H9 (cell line): ENCODE data around the gene PCDHGA6. TPM values are rescaled to one million over a fixed set of nuclear protein-coding genes. Genes with fewer than 3 reads are reported as not detected.

Source experiments
- DNase-seq: peaks from one replicate; pipeline ENCODE4 v3.0.0-alpha.2; 2017
- H2AFZ ChIP-seq: one replicate; pipeline ENCODE4 v1.6.1; 2013; ENCODE audit warnings: mild to moderate bottlenecking, low read length, control low read depth, moderate library complexity
- H2AK5ac ChIP-seq: 2 replicates; pipeline ENCODE4 v1.6.1; 2013; ENCODE audit warnings: low read length, control low read depth, mixed read lengths; ENCODE audit not compliant: insufficient read length
- H2BK120ac ChIP-seq: one replicate; pipeline ENCODE4 v1.6.1; 2013; ENCODE audit warnings: low read depth, mild to moderate bottlenecking, low read length, control low read depth, inconsistent platforms; ENCODE audit not compliant: poor library complexity, severe bottlenecking
- H2BK12ac ChIP-seq: 2 replicates; pipeline ENCODE4 v1.6.1; 2013; ENCODE audit warnings: low read length, control low read depth, mixed read lengths, low read depth; ENCODE audit not compliant: insufficient read length
- H2BK15ac ChIP-seq: 2 replicates; pipeline ENCODE4 v1.6.1; 2013; ENCODE audit warnings: low read depth, low read length, control low read depth
- H2BK20ac ChIP-seq: one replicate; pipeline ENCODE4 v1.6.1; 2013; ENCODE audit warnings: low read depth, mild to moderate bottlenecking, low read length, control low read depth, inconsistent platforms; ENCODE audit not compliant: poor library complexity, severe bottlenecking
- H2BK5ac ChIP-seq: 2 replicates; pipeline ENCODE4 v1.6.1; 2013; ENCODE audit warnings: low read length, control low read depth, mixed read lengths; ENCODE audit not compliant: insufficient read length
- H3K14ac ChIP-seq: 2 replicates; pipeline ENCODE4 v1.6.1; 2013; ENCODE audit warnings: low read length, control low read depth; ENCODE audit not compliant: insufficient read depth
- H3K18ac ChIP-seq: 2 replicates; pipeline ENCODE4 v1.6.1; 2013; ENCODE audit warnings: low read depth, mild to moderate bottlenecking, mixed read lengths, low read length, control low read depth; ENCODE audit not compliant: insufficient read length
- H3K23ac ChIP-seq: 2 replicates; pipeline ENCODE4 v1.6.1; 2013; ENCODE audit warnings: low read length, control low read depth, mixed read lengths, low read depth; ENCODE audit not compliant: insufficient read length
- H3K23me2 ChIP-seq: 2 replicates; pipeline ENCODE4 v1.6.1; 2013; ENCODE audit warnings: low read depth, mild to moderate bottlenecking, mixed read lengths, low read length, control low read depth; ENCODE audit not compliant: insufficient read length, poor library complexity, severe bottlenecking
- H3K27ac ChIP-seq: 2 replicates; pipeline ENCODE4 v1.5.1; 2013; ENCODE audit warnings: low read length, control low read depth, mixed read lengths, low read depth; ENCODE audit not compliant: insufficient read length
- H3K27me3 ChIP-seq: 2 replicates; pipeline ENCODE4 v1.6.1; 2013; ENCODE audit warnings: low read length, control low read depth, inconsistent platforms; ENCODE audit not compliant: insufficient read depth
- H3K4ac ChIP-seq: 2 replicates; pipeline ENCODE4 v1.6.1; 2013; ENCODE audit warnings: low read depth, mild to moderate bottlenecking, control low read depth, inconsistent platforms, low read length, moderate library complexity
- H3K4me1 ChIP-seq: 2 replicates; pipeline ENCODE4 v1.6.1; 2013; ENCODE audit warnings: low read length, control low read depth, inconsistent platforms; ENCODE audit not compliant: insufficient read depth
- H3K4me2 ChIP-seq: 2 replicates; pipeline ENCODE4 v1.6.1; 2013; ENCODE audit warnings: low read length, control low read depth, mixed read lengths; ENCODE audit not compliant: insufficient read length, insufficient read depth
- H3K56ac ChIP-seq: 2 replicates; pipeline ENCODE4 v1.6.1; 2013; ENCODE audit warnings: low read depth, mild to moderate bottlenecking, mixed read lengths, low read length, control low read depth; ENCODE audit not compliant: insufficient read length
- H3K79me1 ChIP-seq: 2 replicates; pipeline ENCODE4 v1.6.1; 2013; ENCODE audit warnings: low read depth, mild to moderate bottlenecking, moderate library complexity, low read length, control low read depth, inconsistent platforms; ENCODE audit not compliant: insufficient read depth, poor library complexity, severe bottlenecking
- H3K79me2 ChIP-seq: 2 replicates; pipeline ENCODE4 v1.6.1; 2013; ENCODE audit warnings: low read length, control low read depth, inconsistent platforms; ENCODE audit not compliant: insufficient read depth
- H3K9ac ChIP-seq: 2 replicates; pipeline ENCODE4 v1.6.1; 2013; ENCODE audit warnings: low read length, control low read depth, mixed read lengths; ENCODE audit not compliant: insufficient read length; ENCODE audit errors: extremely low read depth
- H3K9me3 ChIP-seq: one replicate; pipeline ENCODE4 v1.6.1; 2013; ENCODE audit warnings: low read depth, low read length, inconsistent platforms; ENCODE audit not compliant: control insufficient read depth
- H3T11ph ChIP-seq: one replicate; pipeline ENCODE4 v1.6.1; 2013; ENCODE audit warnings: mild to moderate bottlenecking, low read length, control low read depth, inconsistent platforms
- H4K20me1 ChIP-seq: one replicate; pipeline ENCODE4 v1.6.1; 2013; ENCODE audit not compliant: control insufficient read depth, insufficient read length, insufficient read depth
- H4K5ac ChIP-seq: 2 replicates; pipeline ENCODE4 v1.6.1; 2013; ENCODE audit warnings: low read depth, mild to moderate bottlenecking, mixed read lengths, low read length, control low read depth; ENCODE audit not compliant: insufficient read length
- H4K8ac ChIP-seq: replicated peaks from 2 replicates; pipeline ENCODE4 v1.6.1; 2013; ENCODE audit warnings: low read length, control low read depth, mixed read lengths, low read depth; ENCODE audit not compliant: insufficient read length
- H4K91ac ChIP-seq: 2 replicates; pipeline ENCODE4 v1.6.1; 2013; ENCODE audit warnings: low read depth, mild to moderate bottlenecking, moderate library complexity, mixed read lengths, low read length, control low read depth; ENCODE audit not compliant: insufficient read length
- H3K27ac Mint-ChIP-seq, 3 experiments: 2 replicates in 2 of 3; 3 replicates in 1 of 3; pipeline ENCODE4 v1.8.0; 2020 to 2021; ENCODE audit warnings: mixed read lengths in 3 of 3, mild to moderate bottlenecking in 1 of 3, moderate library complexity in 1 of 3
- H3K27me3 Mint-ChIP-seq: 2 replicates; pipeline ENCODE4 v1.8.0; 2021; ENCODE audit warnings: low read depth, mild to moderate bottlenecking, moderate library complexity, mixed read lengths
- H3K36me3 Mint-ChIP-seq, 3 experiments: 2 replicates in 2 of 3; 3 replicates in 1 of 3; pipeline ENCODE4 v1.8.0; 2020 to 2021; ENCODE audit warnings: low read depth in 3 of 3, mixed read lengths in 3 of 3; ENCODE audit not compliant: insufficient read depth in 1 of 3
- H3K4me1 Mint-ChIP-seq, 2 experiments: 2 replicates each; pipeline ENCODE4 v1.8.0; 2020; ENCODE audit warnings: mixed read lengths in 2 of 2
- H3K4me3 Mint-ChIP-seq, 2 experiments: 2 replicates in 1 of 2; 3 replicates in 1 of 2; pipeline ENCODE4 v1.8.0; 2020 to 2021; ENCODE audit warnings: mild to moderate bottlenecking in 2 of 2, mixed read lengths in 2 of 2, moderate library complexity in 1 of 2
- H3K9me3 Mint-ChIP-seq, 2 experiments: 2 replicates in 1 of 2; 3 replicates in 1 of 2; pipeline ENCODE4 v1.8.0; 2020; ENCODE audit warnings: mild to moderate bottlenecking in 2 of 2, mixed read lengths in 2 of 2, moderate library complexity in 1 of 2
- WGBS: extraction: QIAGEN DNeasy Blood & Tissue Kit; methylation state at CpG from one replicate; pipeline ENCODE4 v1.1.7; 2013; ENCODE audit warnings: missing lambda C conversion rate, low lambda C conversion rate, mixed read lengths; ENCODE audit not compliant: insufficient read length; ENCODE audit errors: extremely low coverage; 5-methylcytosine and 5-hydroxymethylcytosine counted together
- total RNA-seq: library from RNA; stranded (reverse); gene quantifications from 2 replicates; pipeline ENCODE4 v1.2.1, GENCODE V29; 2021
- TF ChIP-seq, protein P1 (sequence below): fragments of 200-600 bp; sonication (generic); conservative IDR thresholded peaks from 3 replicates; pipeline ENCODE4 v1.8.0; 2021; ENCODE audit warnings: antibody characterized with exemption, mild to moderate bottlenecking

The PCDHGA6 gene
- total RNA-seq, 1 experiment from 2014 or later: 1.7 TPM

DNA sequence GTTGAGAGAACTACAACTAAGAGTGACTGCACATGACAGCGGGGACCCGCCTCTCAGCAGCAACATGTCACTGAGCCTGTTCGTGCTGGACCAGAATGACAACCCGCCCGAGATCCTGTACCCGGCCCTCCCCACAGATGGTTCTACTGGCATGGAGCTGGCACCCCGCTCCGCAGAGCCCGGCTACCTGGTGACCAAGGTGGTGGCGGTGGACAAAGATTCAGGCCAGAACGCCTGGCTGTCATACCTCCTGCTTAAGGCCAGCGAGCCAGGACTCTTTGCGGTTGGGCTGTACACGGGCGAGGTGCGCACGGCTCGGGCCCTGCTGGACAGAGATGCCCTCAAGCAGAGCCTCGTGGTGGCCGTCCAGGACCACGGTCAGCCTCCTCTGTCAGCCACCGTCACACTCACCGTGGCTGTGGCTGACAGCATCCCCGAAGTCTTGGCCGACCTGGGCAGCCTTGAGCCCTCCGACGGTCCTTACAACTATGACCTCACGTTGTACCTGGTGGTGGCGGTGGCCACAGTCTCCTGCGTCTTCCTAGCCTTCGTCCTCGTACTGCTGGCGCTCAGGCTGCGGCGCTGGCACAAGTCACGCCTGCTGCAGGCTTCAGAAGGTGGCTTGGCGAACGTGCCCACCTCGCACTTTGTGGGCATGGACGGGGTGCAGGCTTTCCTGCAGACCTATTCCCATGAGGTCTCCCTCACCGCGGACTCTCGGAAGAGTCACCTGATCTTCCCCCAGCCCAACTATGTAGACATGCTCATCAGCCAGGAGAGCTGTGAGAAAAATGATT lies 11.0 kb downstream of the PCDHGA6 start:
- H3K23ac ChIP-seq: no peak overlapping the region
- no peak overlapping the region for H3K4me3 Mint-ChIP-seq
- H2BK20ac ChIP-seq: no peak overlapping the region
- H3K14ac ChIP-seq: no peak overlapping the region
- H2AK5ac ChIP-seq: no peak overlapping the region
- no peak for DNase-seq
- no peak overlapping the region for H2BK15ac ChIP-seq
- H3K9me3 Mint-ChIP-seq: peaks cover 71 to 76% of the 10 kb centered on the region in 2 experiments
- no peak overlapping the region for H3T11ph ChIP-seq
- H3K23me2 ChIP-seq: no peaks in the 10 kb centered on the region
- H3K27ac ChIP-seq: no peak overlapping the region
- H3K9me3 ChIP-seq: peaks cover 38% of the 10 kb centered on the region
- no peaks in the 10 kb centered on the region for H3K79me1 ChIP-seq
- no peak overlapping the region for H3K27ac Mint-ChIP-seq
- no peak overlapping the region for H4K5ac ChIP-seq
- WGBS: no CpG with 5 or more reads among the region's 43 CpGs
- no peak overlapping the region for H2AFZ ChIP-seq
- H2BK5ac ChIP-seq: no peak overlapping the region
- H3K27me3 Mint-ChIP-seq: peaks cover 12% of the 10 kb centered on the region; the same call in 1 of the 2 replicates
- peaks cover 16 to 51% (median 34%) of the 10 kb centered on the region in 3 experiments for H3K36me3 Mint-ChIP-seq
- TF ChIP-seq, protein P1, sequence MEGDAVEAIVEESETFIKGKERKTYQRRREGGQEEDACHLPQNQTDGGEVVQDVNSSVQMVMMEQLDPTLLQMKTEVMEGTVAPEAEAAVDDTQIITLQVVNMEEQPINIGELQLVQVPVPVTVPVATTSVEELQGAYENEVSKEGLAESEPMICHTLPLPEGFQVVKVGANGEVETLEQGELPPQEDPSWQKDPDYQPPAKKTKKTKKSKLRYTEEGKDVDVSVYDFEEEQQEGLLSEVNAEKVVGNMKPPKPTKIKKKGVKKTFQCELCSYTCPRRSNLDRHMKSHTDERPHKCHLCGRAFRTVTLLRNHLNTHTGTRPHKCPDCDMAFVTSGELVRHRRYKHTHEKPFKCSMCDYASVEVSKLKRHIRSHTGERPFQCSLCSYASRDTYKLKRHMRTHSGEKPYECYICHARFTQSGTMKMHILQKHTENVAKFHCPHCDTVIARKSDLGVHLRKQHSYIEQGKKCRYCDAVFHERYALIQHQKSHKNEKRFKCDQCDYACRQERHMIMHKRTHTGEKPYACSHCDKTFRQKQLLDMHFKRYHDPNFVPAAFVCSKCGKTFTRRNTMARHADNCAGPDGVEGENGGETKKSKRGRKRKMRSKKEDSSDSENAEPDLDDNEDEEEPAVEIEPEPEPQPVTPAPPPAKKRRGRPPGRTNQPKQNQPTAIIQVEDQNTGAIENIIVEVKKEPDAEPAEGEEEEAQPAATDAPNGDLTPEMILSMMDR: no peak
- no peaks in the 10 kb centered on the region for H3K27me3 ChIP-seq
- no peak overlapping the region for H2BK120ac ChIP-seq
- no peak overlapping the region for H4K8ac ChIP-seq
- H3K9ac ChIP-seq: no peak overlapping the region
- H3K79me2 ChIP-seq: no peaks in the 10 kb centered on the region
- H3K4me1 ChIP-seq: 0 out of 2 replicates have a peak, but pooled peaks cover 2% of the 10 kb centered on the region
- H2BK12ac ChIP-seq: no peak overlapping the region
- no peak overlapping the region for H3K4me2 ChIP-seq
- H4K20me1 ChIP-seq: no peaks in the 10 kb centered on the region
- H3K56ac ChIP-seq: no peak overlapping the region
- H3K4me1 Mint-ChIP-seq: no peaks in the 10 kb centered on the region
- H4K91ac ChIP-seq: no peak overlapping the region
- no peak overlapping the region for H3K4ac ChIP-seq
- H3K18ac ChIP-seq: no peak overlapping the region
